Retinal pigment epithelial cell (primary cell): ENCODE measurements around the gene FRAT2.
"Not testable (repeated sequence)": the region's sequence is repeated elsewhere in the genome, so short reads cannot be mapped to it uniquely, and the experiment has no call there.

ENCODE experiments used
- DNase-seq: peaks from one replicate; pipeline ENCODE4 v3.0.0-alpha.2; 2010; ENCODE audit warnings: low read depth
- H3K4me3 ChIP-seq: 2 replicates; pipeline ENCODE4 v1.5.1; 2011; ENCODE audit warnings: mild to moderate bottlenecking, low read length, control low read depth, moderate library complexity
- TF ChIP-seq, protein P1 (sequence below): conservative IDR thresholded peaks from 2 replicates; pipeline ENCODE4 v1.5.1; 2011; ENCODE audit warnings: low read depth, low read length, control low read depth, inconsistent platforms

FRAT2 gene

GRCh38 chr10:97300980-97301379 is 33.5 kb downstream of the FRAT2 start:
- DNase-seq: no peak
- no peak overlapping the region for H3K4me3 ChIP-seq
- TF ChIP-seq, protein P1, sequence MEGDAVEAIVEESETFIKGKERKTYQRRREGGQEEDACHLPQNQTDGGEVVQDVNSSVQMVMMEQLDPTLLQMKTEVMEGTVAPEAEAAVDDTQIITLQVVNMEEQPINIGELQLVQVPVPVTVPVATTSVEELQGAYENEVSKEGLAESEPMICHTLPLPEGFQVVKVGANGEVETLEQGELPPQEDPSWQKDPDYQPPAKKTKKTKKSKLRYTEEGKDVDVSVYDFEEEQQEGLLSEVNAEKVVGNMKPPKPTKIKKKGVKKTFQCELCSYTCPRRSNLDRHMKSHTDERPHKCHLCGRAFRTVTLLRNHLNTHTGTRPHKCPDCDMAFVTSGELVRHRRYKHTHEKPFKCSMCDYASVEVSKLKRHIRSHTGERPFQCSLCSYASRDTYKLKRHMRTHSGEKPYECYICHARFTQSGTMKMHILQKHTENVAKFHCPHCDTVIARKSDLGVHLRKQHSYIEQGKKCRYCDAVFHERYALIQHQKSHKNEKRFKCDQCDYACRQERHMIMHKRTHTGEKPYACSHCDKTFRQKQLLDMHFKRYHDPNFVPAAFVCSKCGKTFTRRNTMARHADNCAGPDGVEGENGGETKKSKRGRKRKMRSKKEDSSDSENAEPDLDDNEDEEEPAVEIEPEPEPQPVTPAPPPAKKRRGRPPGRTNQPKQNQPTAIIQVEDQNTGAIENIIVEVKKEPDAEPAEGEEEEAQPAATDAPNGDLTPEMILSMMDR: no peak

DNA sequence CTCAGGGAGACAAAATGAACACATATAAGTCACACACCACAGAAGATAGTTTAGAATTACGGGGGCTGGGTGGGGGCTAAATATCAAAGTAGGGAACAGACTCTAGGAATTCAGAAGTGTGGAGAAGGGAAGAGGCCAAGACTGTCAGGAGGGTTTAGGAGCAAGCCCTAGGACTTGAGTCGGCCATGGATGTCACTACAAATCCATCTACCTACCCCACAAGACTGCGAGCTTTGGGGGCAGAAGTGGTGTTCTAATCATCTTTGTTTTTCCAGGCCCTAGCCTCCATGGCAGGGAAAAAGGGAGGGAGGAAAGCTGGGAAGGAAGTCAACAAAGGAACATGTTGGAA is 36.3 kb downstream of the FRAT2 start:
- TF ChIP-seq, protein P1: no peak
- H3K4me3 ChIP-seq: no peak overlapping the region
- DNase-seq: no peak

DNA sequence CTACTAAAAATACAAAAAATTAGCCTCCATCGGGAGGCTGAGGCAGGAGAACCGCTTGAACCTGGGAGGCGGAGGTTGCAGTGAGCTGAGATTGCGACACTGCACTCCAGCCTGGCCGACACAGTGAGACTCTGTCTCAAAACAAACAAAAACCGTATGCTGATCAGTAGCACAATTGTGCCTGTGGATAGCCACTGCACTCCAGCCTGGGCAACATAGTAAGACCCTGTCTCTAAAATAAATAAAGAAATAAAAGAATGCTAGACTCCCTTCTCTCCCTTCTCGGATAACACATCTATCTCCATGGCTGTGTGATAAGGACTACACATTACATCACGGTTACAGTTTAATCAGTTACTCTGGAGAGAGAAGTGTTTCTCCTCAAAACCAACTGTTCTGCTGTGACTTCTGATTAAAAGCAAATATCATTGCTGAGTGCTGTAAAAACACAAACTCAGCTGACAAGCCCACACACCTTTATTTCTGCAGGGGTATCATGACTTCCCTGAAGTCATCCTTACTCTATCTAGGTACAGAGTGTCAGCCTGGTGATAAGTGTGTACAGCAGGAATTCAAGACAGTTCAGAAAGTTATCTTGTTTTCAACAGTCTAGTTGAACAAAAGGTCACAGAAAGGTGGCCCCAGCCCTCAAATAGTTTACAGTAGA is 36.8 kb downstream of the FRAT2 start:
- no peak for DNase-seq
- TF ChIP-seq, protein P1: no peak

GRCh38 chr10:97292862-97293198 is 41.7 kb downstream of the FRAT2 start:
- H3K4me3 ChIP-seq: no peak overlapping the region

More for the DNA sequence above, 36.8 kb downstream of the FRAT2 start:
- no peak overlapping the region for H3K4me3 ChIP-seq

DNA sequence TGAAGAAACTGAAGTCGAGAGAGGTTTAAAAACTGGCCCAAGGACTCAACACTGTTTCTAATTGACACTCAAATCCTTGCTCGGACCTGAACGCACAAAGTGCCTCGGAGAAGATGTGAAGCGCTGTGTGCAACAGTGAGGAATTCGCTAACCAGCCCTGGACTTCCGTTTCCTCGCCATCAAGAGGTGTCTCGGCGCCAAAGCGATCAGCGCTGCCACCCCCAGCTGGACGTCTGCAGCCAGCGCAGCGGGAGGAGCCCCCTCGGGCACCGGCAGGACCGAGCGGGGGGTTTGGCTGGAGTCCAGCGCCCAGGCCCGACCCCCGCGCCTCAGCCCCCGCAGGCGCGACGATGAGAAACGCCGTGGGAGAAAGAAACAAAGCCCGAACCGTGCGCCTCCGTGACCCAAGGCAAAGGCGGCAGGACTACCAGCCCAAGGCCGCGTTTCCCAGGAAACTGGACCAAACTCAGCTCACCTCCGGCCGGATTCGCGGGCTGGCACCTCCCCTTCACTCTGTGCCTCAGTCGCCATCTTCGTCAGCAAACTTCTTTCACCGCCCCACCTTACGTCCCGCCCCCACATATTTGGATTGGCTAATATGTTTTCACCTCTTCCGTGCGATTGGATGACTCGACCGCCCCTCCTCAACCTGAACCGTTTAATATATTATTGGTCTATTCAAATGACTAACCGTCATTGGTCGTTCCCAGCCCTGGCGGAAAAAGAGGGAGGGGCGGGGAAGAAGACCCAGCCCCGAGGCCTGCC is 42.2 kb downstream of the FRAT2 start, which contains the start of gene ARHGAP19:
TSS of gene ARHGAP19 (minus strand) at position 541 of the 765 bp plus-strand sequence. CDS start at position 531, 10 bp downstream.
- DNase-seq: peak; percentile 94
- TF ChIP-seq, protein P1: peak; percentile 33

More at GRCh38 chr10:97292862-97293198, 41.7 kb downstream of the FRAT2 start:
- no peak for DNase-seq
- TF ChIP-seq, protein P1: no peak

GRCh38 chr10:97291357-97292096 is 43.0 kb downstream of the FRAT2 start:
- H3K4me3 ChIP-seq: peak overlapping the region; percentile 65
- DNase-seq: no peak
- TF ChIP-seq, protein P1: no peak

More for the DNA sequence above, 42.2 kb downstream of the FRAT2 start, which contains the start of gene ARHGAP19:
- peak within 1 kb of the TSS; percentile 65 for H3K4me3 ChIP-seq

DNA sequence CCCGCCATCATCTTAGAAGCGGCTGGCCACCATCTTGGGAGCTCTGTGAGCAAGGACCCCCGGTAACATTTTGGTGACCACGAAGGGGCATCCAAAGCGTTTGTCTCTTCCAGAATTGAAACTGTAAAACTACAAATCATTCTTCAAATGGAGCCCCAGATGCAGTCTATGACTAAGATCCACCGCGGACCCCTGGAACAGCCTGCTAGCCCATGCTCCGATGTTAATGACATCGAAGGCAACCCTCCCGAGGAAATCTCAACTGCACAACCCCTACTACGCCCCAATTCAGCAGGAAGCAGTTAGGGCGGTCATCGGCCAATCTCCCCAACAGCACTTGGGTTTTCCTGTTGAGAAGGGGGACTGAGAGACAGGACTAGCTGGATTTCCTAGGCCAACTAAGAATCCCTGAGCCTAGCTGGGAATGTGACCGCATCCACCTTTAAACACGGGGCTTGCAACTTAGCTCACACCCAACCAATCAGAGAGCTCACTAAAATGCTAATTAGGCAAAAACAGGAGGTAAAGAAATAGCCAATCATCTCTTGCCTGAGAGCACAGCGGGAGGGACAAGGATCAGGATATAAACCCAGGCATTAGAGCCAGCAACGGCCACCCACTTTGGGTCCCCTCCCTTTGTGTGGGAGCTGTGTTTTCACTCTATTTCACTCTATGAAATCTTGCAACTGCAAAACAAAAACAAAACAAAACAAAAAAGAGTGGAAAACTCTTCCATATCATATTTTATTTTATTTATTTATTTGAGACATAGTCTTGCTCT is 43.8 kb downstream of the FRAT2 start:
- H3K4me3 ChIP-seq: peak overlapping the region; percentile 65
- DNase-seq: not testable (repeated sequence)

DNA sequence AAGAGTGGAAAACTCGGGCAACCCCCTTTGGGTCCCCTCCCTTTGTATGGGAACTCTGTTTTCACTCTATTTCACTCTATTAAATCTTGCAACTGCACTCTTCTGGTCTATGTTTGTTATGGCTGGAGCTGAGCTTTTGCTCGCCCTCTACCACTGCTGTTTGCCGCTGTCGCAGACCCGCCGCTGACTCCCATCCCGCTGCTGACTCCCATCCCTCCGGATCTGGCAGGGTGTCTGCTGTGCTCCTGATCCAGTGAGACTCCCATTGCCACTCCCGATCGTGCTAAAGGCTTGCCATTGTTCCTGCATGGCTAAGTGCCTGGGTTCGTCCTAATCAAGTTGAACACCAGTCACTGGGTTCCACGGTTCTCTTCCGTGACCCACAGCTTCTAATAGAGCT is 44.5 kb downstream of the FRAT2 start:
- not testable (repeated sequence) for DNase-seq, H3K4me3 ChIP-seq
